GM21825 (cell line): ENCODE data around the gene CNTN5.

Experiments
- ATAC-seq: cut with Tn5 transposase; IDR thresholded peaks from one replicate; pipeline ENCODE4 v1.9.1; 2021; ENCODE audit warnings: mild to moderate bottlenecking, moderate library complexity; ENCODE audit not compliant: unreplicated experiment

The CNTN5 gene

DNA sequence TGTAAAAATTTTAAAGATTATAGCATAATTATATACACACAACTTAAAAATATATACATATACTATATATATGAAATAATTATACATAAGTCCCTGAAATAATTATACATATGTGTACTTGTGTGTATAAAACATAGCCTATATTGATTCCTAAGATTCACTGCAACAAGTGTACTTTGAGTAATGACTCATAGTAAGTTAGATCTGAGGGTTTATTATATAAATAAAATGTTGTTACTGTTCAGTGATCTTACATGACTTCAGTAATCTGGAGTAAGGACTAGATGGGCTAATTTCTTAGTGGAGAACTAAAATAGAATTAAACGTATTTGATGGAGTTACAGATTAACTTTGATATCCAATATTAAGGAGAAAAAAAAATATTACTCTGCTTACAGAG, 350.5 kb downstream of the CNTN5 start:
- ATAC-seq = no peak

DNA sequence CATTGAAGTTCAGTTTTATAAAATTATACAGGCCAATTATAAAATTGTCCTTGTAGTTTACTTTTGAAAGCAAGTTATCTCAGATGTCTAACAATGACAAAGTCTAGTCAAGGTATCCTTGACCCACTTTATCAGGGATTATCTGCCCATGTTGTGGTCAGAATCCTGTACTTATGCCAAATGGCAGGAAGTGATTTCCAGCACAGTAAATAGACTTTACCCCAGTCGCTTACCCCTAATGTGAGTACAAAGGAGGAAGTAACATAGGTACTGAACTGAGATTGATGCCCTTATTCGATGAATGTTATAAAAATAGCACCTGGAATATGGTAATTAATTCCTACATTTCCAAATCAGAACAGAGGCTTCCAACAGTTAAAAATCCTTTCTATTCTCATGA, 355.7 kb downstream of the CNTN5 start:
- no peak for ATAC-seq

GRCh38 chr11:99383648-99384245, 363.0 kb downstream of the CNTN5 start:
- ATAC-seq = no peak

- no peak for ATAC-seq
Observed at GRCh38 chr11:99391245-99391644, 370.5 kb downstream of the CNTN5 start.

- no peak for ATAC-seq
Observed at GRCh38 chr11:99406345-99406744, 385.6 kb downstream of the CNTN5 start.

DNA sequence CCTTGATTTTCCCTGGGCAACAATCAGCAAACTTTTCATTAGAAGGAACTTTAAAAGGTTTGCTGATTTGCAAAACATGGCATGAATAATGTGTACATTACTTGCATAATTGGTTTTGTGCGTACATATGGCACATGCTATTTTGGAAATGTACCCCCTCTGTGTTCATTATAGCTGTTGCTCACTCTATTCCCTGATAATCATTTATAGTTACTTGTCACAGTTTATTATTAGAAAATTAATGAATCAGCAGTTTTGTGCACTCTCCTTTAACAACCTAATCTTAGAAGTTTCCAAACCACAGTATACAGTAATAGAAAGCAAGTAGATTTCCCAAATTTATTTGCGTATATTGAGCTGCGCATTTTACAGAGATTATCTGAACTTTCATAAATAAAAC, 389.9 kb downstream of the CNTN5 start:
- no peak for ATAC-seq

GRCh38 chr11:99418927-99419720, 398.4 kb downstream of the CNTN5 start:
- no peak for ATAC-seq

GRCh38 chr11:99419991-99420390, 399.2 kb downstream of the CNTN5 start:
- no peak for ATAC-seq

GRCh38 chr11:99422581-99423427, 402.1 kb downstream of the CNTN5 start:
- ATAC-seq = no peak

- ATAC-seq = no peak
Observed at GRCh38 chr11:99423428-99423983, 402.8 kb downstream of the CNTN5 start.

- no peak for ATAC-seq
Observed at GRCh38 chr11:99424313-99425084, 403.8 kb downstream of the CNTN5 start.

GRCh38 chr11:99425596-99425995, 404.8 kb downstream of the CNTN5 start:
- no peak for ATAC-seq

DNA sequence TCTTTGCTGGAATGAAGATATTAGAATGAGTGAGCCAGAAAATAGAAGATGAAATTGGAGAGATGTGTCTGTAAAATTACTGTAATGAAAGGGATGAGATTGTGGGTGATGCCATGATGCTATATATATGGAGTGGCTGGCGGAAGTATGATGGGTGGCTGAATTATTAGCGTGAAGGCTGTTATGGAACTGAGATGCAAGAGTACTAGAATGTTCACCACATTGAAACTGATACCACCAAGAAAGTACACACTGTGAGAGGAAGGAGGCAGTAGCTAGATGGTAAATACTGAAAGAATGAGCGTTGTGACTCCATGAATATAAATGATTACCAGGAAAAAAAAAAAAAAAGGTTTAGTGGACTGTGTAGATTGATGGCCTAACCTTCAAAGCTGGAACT, 411.9 kb downstream of the CNTN5 start:
- no peak for ATAC-seq

GRCh38 chr11:99443276-99443675, 422.5 kb downstream of the CNTN5 start:
- ATAC-seq = no peak

GRCh38 chr11:99446400-99446799, 425.7 kb downstream of the CNTN5 start:
- no peak for ATAC-seq

GRCh38 chr11:99449345-99449744, 428.6 kb downstream of the CNTN5 start:
- no peak for ATAC-seq

DNA sequence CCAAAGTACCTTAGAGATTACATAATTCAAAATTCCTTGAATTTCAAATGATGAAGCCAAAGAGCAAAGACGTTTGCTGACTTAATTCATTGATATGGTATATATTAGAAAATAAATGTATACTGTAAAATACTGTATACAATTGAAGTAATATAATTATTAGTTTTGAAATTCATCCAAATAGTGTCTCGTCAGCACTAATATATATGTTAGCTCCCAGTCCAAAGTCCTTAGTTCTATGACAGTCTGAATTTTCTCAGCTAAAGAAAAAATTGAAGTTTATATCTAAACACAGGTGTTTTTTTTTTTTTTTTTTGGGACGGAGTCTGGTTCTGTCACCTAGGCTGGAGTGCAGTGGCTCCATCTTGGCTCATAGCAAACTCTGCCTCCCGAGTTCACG, 431.3 kb downstream of the CNTN5 start:
- no peak for ATAC-seq

DNA sequence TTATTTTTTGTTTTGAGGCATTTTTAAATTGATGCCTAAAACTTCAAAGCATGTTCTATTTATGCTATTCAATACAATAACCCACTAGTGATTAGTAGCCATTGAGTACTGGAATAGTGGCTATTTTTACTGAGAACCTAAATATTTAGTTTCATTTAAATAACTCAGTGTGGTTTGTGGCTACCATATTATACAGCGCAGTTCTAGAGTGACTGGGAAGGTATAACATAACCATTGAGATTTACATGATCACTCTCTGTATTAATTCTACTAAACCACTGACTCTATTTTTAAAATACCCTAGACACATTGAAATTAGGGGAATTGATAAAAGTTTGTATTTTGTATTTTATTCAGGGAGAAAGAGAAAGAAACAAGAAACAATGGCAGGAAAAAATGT, 441.2 kb downstream of the CNTN5 start:
- no peak for ATAC-seq

GRCh38 chr11:99464985-99465384, 444.2 kb downstream of the CNTN5 start:
- no peak for ATAC-seq

DNA sequence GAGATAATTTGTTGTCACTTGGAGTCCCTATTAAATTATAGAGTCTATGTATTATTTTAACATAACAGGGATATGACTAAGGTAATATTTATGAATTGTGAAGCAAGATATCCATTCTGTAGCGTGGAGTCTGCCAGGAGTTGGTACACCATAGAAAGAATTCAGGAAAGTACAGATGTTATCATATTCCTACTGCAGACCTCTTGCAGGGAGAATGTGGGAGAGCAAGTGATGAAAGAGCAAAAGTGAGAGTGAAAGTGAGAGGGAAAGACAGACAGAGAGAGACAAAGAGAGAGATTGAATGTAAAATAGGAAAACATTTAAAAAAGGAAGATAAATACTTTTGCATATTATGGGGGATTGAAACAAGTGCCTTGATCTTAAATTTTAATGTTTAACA, 468.8 kb downstream of the CNTN5 start:
- ATAC-seq = no peak

GRCh38 chr11:99494065-99494464, 473.3 kb downstream of the CNTN5 start:
- no peak for ATAC-seq
